ENCODE measurements around the gene KCNK5.

GRCh38 chr6:39200498-39201020, 28.7 kb downstream of the KCNK5 start:
- no peak for TF ChIP-seq POLR2A (IDR thresholded peaks at IDR 0.05; ENCODE audit: low read length)
- no peak for TF ChIP-seq CEBPB (IDR thresholded peaks at IDR 0.05)
- TF ChIP-seq, protein P1, sequence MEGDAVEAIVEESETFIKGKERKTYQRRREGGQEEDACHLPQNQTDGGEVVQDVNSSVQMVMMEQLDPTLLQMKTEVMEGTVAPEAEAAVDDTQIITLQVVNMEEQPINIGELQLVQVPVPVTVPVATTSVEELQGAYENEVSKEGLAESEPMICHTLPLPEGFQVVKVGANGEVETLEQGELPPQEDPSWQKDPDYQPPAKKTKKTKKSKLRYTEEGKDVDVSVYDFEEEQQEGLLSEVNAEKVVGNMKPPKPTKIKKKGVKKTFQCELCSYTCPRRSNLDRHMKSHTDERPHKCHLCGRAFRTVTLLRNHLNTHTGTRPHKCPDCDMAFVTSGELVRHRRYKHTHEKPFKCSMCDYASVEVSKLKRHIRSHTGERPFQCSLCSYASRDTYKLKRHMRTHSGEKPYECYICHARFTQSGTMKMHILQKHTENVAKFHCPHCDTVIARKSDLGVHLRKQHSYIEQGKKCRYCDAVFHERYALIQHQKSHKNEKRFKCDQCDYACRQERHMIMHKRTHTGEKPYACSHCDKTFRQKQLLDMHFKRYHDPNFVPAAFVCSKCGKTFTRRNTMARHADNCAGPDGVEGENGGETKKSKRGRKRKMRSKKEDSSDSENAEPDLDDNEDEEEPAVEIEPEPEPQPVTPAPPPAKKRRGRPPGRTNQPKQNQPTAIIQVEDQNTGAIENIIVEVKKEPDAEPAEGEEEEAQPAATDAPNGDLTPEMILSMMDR (IDR thresholded peaks at IDR 0.05): no peak
- TF ChIP-seq JUN (IDR thresholded peaks at IDR 0.05): no peak
- TF ChIP-seq, protein P2, sequence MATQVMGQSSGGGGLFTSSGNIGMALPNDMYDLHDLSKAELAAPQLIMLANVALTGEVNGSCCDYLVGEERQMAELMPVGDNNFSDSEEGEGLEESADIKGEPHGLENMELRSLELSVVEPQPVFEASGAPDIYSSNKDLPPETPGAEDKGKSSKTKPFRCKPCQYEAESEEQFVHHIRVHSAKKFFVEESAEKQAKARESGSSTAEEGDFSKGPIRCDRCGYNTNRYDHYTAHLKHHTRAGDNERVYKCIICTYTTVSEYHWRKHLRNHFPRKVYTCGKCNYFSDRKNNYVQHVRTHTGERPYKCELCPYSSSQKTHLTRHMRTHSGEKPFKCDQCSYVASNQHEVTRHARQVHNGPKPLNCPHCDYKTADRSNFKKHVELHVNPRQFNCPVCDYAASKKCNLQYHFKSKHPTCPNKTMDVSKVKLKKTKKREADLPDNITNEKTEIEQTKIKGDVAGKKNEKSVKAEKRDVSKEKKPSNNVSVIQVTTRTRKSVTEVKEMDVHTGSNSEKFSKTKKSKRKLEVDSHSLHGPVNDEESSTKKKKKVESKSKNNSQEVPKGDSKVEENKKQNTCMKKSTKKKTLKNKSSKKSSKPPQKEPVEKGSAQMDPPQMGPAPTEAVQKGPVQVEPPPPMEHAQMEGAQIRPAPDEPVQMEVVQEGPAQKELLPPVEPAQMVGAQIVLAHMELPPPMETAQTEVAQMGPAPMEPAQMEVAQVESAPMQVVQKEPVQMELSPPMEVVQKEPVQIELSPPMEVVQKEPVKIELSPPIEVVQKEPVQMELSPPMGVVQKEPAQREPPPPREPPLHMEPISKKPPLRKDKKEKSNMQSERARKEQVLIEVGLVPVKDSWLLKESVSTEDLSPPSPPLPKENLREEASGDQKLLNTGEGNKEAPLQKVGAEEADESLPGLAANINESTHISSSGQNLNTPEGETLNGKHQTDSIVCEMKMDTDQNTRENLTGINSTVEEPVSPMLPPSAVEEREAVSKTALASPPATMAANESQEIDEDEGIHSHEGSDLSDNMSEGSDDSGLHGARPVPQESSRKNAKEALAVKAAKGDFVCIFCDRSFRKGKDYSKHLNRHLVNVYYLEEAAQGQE (IDR thresholded peaks at IDR 0.05): no peak
- TF ChIP-seq RCOR1 (IDR thresholded peaks at IDR 0.05; ENCODE audit: low read depth, low read length): no peak
